Adrenal gland (tissue), 5 donors: ENCODE measurements around the gene KCNK15.

Experiments used
- CTCF ChIP-seq, 6 experiments: fragments of 450-650 bp in 4 of 6; fragments of 200-600 bp in 2 of 6; sonication (generic) in 1 of 6; IDR thresholded peaks; 1 replicate in 5 of 6; 2 replicates in 1 of 6; pipeline versions ENCODE4 v1.5.1 to v1.8.0; 2016 to 2021; ENCODE audit warnings: antibody characterized with exemption in 6 of 6, mild to moderate bottlenecking in 2 of 6, moderate library complexity in 1 of 6
- POLR2A ChIP-seq, 2 donors: fragments of 450-650 bp; IDR thresholded peaks; one replicate each; pipeline ENCODE4 v1.6.1; 2017; ENCODE audit warnings: antibody characterized with exemption in 2 of 2, mild to moderate bottlenecking in 2 of 2, moderate library complexity in 1 of 2
- donor health status: DM: no; HTN: no; CAD: no.

DNA sequence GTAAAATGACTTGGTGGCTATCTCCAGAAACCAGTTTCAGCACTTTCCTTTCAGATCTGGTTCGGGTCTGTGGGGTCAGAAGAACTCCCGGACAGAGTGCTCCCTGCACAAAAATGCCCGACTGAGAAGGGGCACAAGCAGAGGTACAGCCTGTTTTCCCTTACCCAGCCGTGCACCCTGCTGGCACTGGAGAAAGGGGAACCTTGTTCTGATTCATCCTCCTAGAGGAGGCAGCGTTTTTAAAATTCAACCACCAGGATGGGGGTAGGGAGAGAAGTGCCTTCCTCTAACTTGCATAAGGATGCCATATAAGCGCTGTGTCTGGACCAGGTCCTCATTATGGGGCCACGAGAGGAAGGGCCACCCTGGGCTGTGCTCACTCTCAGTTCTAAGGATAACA lies 47.1 kb downstream of the KCNK15 start:
- TF ChIP-seq CTCF (IDR thresholded peaks at IDR 0.05): no peak
- no peak for TF ChIP-seq POLR2A (IDR thresholded peaks at IDR 0.05)
